ENCODE data around the gene SIRT7.

The SIRT7 gene

DNA sequence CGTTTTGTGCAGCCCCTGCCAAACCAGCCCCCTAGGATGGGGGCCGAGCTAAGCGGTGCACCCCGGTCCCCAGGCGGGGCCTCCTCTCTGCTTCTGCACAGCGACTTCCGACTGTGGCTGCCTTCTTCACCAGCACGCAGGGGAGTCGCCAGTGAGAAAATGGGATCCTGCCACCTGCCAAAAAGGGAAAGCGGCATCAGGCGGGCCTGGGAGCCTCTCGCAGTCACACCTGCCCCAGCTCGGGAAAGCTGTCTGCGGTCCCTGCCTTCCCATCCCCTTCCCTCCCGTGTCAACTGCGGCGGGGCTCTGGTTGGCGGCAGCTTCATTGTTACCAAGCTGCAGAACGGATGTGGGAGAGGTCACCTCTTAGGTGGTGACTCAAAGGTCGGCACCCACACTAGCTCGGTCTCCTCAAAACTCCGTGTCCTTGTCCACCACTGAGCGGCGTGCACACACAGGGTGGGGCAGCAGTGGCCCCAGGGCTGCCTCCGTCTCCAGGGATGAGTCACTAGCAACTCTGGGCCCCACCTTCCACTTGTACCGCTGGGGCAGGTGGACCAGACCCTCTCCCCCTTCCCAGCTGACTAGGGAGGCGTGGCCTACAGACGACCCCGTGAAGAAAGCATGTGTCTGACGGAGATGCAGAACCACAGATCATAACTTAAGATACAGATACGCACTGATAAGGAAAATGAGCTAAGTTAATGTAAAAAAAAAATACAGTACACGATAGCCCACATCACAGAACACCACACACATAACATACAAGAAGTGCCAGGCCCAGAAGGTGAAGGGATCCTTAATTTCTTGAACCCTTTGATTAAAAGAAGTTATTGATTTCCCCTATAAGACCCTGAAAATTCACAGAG, 5.3 kb downstream of the SIRT7 start:
- no peak overlapping the region for H3K27ac ChIP-seq (ENCODE audit: low read depth, low read length)
- H3K9ac ChIP-seq (ENCODE audit: low read length) = no peak overlapping the region
- no peaks in the 10 kb centered on the region for H3K9me3 ChIP-seq (ENCODE audit: control insufficient read depth, insufficient read depth, low read depth, low read length)
- peaks cover 14% of the 10 kb centered on the region for H3K4me1 ChIP-seq (ENCODE audit: control insufficient read depth, insufficient read depth, low read length)
- no peaks in the 10 kb centered on the region for H3K27me3 ChIP-seq (ENCODE audit: control insufficient read depth, insufficient read depth, low read length)
- H3K36me3 ChIP-seq (ENCODE audit: control insufficient read depth, insufficient read depth, low read length) = peaks cover 53% of the 10 kb centered on the region
- no peak overlapping the region for H3K4me3 ChIP-seq (ENCODE audit: low read depth, low read length)

DNA sequence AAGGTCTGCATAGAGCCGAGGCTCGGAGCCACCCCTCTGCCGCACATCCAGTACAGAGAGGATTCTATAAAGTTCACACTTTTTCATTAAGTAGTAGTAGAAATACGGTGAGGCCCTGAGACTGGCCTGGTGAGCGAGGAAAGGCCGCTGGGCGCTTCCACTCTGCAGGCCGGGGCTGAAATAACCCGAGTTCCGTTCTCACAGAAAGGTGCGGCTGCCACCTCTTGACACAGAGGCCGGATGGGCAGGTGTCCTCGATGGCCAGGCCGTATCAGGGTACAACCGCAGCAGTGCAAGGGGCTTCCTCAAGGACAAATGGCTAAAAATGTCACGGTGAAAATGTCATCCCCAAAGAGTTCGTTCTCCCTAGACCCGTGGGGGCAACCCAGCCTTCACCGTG, 6.0 kb downstream of the SIRT7 start:
- H3K9ac ChIP-seq (ENCODE audit: low read length) = no peak overlapping the region
- peaks cover 60% of the 10 kb centered on the region for H3K36me3 ChIP-seq (ENCODE audit: control insufficient read depth, insufficient read depth, low read length)
- H3K27ac ChIP-seq (ENCODE audit: low read depth, low read length) = no peak overlapping the region
- H3K4me3 ChIP-seq (ENCODE audit: low read depth, low read length) = peak overlapping the region; percentile 55
- H3K9me3 ChIP-seq (ENCODE audit: control insufficient read depth, insufficient read depth, low read depth, low read length) = no peaks in the 10 kb centered on the region
- no peaks in the 10 kb centered on the region for H3K27me3 ChIP-seq (ENCODE audit: control insufficient read depth, insufficient read depth, low read length)
- peaks cover 11% of the 10 kb centered on the region for H3K4me1 ChIP-seq (ENCODE audit: control insufficient read depth, insufficient read depth, low read length)

DNA sequence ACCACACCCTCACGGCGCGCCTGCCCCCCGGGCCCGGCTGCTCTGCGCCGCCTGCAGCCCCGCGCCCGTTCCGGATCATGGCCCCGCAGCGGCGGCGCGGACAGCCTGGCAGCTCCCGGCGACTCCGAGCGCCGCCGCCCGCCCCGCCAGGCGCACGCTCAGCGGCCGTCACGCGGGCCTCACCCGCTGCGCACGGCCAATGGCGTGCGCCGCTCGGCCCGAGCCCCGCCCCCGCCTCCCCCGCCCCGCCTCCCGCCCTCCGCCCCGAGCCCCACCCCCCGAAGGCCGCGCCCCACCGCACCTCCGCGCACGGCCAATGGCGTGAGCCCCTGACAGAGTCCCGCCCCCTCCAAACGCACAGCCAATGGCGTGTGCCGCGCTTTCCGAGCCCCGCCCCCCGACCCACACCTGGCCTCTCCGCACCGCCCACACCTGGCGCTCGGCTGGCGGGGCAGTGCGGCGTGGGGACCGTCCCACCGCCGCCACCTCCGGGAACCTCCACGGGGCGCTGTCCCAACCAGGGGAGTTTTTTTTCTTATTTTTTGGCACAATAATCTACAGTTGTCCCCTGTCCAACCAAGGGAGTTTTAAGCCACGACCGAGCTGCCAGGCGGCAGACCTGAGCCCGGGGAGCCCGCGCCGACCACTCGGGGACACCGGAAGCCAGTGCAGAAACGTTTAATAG, 6.6 kb downstream of the SIRT7 start, which contains the start of gene PCYT2:
TSS of gene PCYT2 (minus strand) at position 123 of the 685 bp plus-strand sequence. CDS start at position 79, 44 bp downstream.
- Histone ChIP-seq H3K9me3 (ENCODE audit: control insufficient read depth, insufficient read depth, low read depth, low read length) (no peaks in the 10 kb centered on the region), H3K9ac (ENCODE audit: low read length) (peak within 1 kb of the TSS; percentile 79), H3K27ac (ENCODE audit: low read depth, low read length) (no peak within 1 kb of the TSS; the same call in 1 of the 2 replicates), H3K4me3 (ENCODE audit: low read depth, low read length) (peak within 1 kb of the TSS; percentile 92), H3K27me3 (ENCODE audit: control insufficient read depth, insufficient read depth, low read length) (no peaks in the 10 kb centered on the region), H3K36me3 (ENCODE audit: control insufficient read depth, insufficient read depth, low read length) (peaks cover 66% of the 10 kb centered on the region), H3K4me1 (ENCODE audit: control insufficient read depth, insufficient read depth, low read length) (peaks cover 8% of the 10 kb centered on the region)

DNA sequence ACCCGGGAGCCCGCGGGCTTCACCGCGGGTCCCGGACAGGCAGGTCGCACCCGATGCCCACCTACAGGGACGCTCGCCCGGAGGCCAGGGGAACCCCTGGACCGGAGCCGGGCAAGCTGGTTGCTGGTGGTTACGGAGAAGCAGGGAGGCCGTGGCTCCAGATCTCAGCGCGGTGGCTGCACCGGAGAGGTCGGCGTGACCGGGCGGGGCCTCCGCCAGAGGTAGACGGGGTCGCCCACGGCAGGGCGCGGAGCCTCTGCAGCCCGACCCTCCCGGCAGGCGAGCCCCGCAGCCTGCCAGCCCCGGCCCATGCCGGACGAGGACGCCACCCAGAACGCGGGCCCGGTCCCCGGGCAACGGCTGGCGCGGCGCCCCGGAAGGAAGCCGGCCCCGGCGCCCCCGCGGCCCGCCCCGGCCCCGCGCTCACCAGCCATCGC, 7.1 kb downstream of the SIRT7 start:
- H3K9me3 ChIP-seq (ENCODE audit: control insufficient read depth, insufficient read depth, low read depth, low read length) = no peaks in the 10 kb centered on the region
- no peak overlapping the region; the same call in 1 of the 2 replicates for H3K27ac ChIP-seq (ENCODE audit: low read depth, low read length)
- peak overlapping the region; percentile 92 for H3K4me3 ChIP-seq (ENCODE audit: low read depth, low read length)
- peak overlapping the region; percentile 79 for H3K9ac ChIP-seq (ENCODE audit: low read length)
- H3K27me3 ChIP-seq (ENCODE audit: control insufficient read depth, insufficient read depth, low read length) = no peaks in the 10 kb centered on the region
- H3K4me1 ChIP-seq (ENCODE audit: control insufficient read depth, insufficient read depth, low read length) = peaks cover 8% of the 10 kb centered on the region
- H3K36me3 ChIP-seq (ENCODE audit: control insufficient read depth, insufficient read depth, low read length) = peaks cover 70% of the 10 kb centered on the region

DNA sequence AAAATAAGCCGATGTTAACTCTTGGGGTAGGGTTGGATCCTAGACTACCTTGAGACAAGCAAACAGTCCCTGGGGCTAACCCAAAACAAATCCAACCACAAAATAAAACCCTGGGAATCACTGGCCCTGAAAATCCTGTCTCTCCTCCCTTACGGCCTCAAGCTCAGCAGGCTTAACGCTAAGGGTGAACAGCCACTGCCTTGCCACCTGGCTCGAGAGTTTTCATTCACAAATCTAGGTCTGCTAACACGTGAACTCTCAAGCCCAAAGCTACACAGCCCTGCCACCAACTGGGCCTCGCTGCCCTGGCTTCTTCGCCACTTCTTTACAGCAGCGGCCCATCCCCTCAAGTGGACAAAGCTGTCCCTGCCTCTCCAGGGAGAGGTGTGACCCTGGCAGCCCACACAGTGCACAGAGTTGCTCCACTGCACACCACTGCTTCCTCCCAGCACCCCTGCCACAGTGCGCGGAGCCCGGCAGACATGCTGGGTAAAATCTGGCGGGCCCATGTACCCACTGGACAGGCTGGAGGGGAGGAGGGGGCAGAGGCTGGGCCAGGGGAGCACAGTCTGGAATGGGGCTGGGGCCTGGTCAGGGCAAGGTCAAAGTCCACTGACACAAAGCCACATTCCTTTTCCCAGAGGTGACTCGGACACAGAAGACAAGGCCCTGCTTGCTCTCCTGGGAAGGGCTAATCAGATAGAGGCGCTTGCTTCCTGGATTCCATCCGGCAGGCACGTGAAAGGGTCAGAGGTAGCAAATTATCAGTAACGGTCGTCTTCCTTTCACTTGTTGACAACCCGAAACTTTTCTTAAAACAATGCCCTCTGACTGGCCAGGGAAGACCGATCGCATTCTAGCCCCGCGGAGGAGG, 7.8 kb downstream of the SIRT7 start:
- H3K4me1 ChIP-seq (ENCODE audit: control insufficient read depth, insufficient read depth, low read length) = peaks cover 8% of the 10 kb centered on the region
- peaks cover 70% of the 10 kb centered on the region for H3K36me3 ChIP-seq (ENCODE audit: control insufficient read depth, insufficient read depth, low read length)
- H3K4me3 ChIP-seq (ENCODE audit: low read depth, low read length) = peak overlapping the region; percentile 92
- peak overlapping the region; percentile 79 for H3K9ac ChIP-seq (ENCODE audit: low read length)
- H3K9me3 ChIP-seq (ENCODE audit: control insufficient read depth, insufficient read depth, low read depth, low read length) = no peaks in the 10 kb centered on the region
- H3K27me3 ChIP-seq (ENCODE audit: control insufficient read depth, insufficient read depth, low read length) = no peaks in the 10 kb centered on the region
- no peak overlapping the region; the same call in 1 of the 2 replicates for H3K27ac ChIP-seq (ENCODE audit: low read depth, low read length)

DNA sequence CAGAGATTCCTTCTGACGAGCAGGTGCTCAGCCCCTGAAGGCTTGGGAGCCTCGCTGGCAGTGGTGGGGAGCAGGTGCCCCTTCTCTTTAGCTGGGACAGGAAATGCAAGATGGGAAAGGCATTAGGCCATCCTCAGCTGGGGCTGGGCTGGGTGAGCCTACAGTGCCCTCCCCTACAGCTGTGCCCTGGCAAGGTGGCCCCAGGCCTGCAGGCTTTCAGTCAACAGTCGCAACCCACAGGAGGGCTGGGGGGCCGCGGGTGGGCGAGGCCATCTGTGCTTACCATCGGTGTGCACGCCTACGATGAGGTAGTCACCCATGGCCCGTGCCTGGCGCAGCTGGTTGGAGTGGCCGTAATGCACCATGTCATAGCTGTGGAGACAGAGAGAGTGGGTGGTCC, 8.7 kb downstream of the SIRT7 start:
- Histone ChIP-seq H3K4me3 (ENCODE audit: low read depth, low read length) (no peak overlapping the region), H3K9ac (ENCODE audit: low read length) (no peak overlapping the region)

DNA sequence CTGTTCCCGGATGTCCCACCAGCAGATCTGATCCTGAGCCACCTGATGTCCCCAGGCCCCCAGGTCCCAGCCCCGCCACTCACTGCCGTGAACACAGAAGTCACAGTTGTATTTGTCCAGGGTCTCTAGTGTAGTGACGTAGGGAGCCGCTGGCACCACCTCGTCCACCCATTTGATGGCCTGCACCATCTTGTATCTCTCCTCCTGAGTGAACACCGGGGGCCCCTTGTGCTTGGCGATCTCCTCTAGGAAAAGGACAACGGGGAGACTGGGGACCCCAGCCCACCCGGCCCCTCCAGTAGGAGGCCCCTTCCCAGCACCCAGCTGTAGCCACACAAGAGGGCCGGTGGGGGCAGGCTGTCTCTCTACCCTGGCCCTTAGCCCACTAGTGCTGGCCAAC, 9.2 kb downstream of the SIRT7 start:
- Histone ChIP-seq H3K36me3 (ENCODE audit: control insufficient read depth, insufficient read depth, low read length) (peaks cover 67% of the 10 kb centered on the region), H3K9me3 (ENCODE audit: control insufficient read depth, insufficient read depth, low read depth, low read length) (no peaks in the 10 kb centered on the region), H3K4me3 (ENCODE audit: low read depth, low read length) (no peak overlapping the region), H3K27me3 (ENCODE audit: control insufficient read depth, insufficient read depth, low read length) (no peaks in the 10 kb centered on the region), H3K4me1 (ENCODE audit: control insufficient read depth, insufficient read depth, low read length) (peaks cover 8% of the 10 kb centered on the region), H3K9ac (ENCODE audit: low read length) (no peak overlapping the region), H3K27ac (ENCODE audit: low read depth, low read length) (no peak overlapping the region)

More for the DNA sequence above, 8.7 kb downstream of the SIRT7 start:
- Histone ChIP-seq H3K9me3 (ENCODE audit: control insufficient read depth, insufficient read depth, low read depth, low read length) (no peaks in the 10 kb centered on the region), H3K4me1 (ENCODE audit: control insufficient read depth, insufficient read depth, low read length) (peaks cover 8% of the 10 kb centered on the region), H3K36me3 (ENCODE audit: control insufficient read depth, insufficient read depth, low read length) (peaks cover 69% of the 10 kb centered on the region), H3K27ac (ENCODE audit: low read depth, low read length) (no peak overlapping the region), H3K27me3 (ENCODE audit: control insufficient read depth, insufficient read depth, low read length) (no peaks in the 10 kb centered on the region)

DNA sequence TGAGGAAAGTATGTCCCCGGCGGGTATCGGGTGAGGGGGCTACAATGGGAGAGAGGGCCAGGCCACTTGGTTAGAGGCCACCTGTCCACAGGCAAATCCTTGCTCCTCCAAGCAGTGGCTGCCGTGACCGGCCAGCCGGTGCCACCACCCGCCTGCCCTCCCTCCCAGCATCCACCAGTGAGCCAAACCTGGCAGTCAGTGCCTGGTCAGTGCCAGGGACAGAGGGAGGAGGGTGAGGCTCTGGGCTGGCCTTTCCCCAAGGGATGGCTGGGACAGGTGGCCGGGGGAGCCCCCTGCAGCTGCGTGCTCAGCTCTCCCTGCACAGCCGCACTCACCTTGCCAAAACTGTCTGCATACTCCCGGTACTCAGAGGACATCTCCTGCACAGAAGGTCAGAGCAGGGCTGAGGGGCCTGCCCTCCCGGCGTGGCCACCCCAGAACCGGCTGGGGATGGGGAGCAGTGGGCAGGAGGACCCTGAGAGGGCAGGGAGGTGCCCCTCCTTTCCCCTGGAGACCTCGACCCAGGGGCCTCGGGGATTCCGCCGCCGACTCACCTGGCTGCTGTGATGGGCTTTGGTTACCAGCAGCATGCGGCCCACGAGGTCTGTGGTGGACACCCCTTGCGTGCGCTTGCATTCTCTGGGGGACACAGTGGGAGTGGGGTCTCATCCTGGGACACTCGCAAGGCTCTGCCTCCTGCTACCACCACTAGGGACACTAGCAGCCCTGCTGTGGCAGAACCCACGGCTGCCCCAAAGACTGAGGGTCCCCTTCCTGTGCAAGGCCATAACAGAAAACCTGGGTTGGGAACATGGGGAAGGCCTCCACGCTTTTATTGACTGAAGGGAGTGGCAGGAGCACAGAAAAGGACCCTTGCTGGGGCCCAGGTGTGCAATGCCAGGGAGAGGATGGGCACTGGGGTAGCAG, 10.5 kb downstream of the SIRT7 start:
- Histone ChIP-seq H3K4me3 (ENCODE audit: low read depth, low read length) (no peak overlapping the region), H3K27me3 (ENCODE audit: control insufficient read depth, insufficient read depth, low read length) (peaks cover 6% of the 10 kb centered on the region), H3K9ac (ENCODE audit: low read length) (no peak overlapping the region), H3K27ac (ENCODE audit: low read depth, low read length) (no peak overlapping the region), H3K4me1 (ENCODE audit: control insufficient read depth, insufficient read depth, low read length) (peaks cover 12% of the 10 kb centered on the region), H3K36me3 (ENCODE audit: control insufficient read depth, insufficient read depth, low read length) (peaks cover 55% of the 10 kb centered on the region), H3K9me3 (ENCODE audit: control insufficient read depth, insufficient read depth, low read depth, low read length) (no peaks in the 10 kb centered on the region)

DNA sequence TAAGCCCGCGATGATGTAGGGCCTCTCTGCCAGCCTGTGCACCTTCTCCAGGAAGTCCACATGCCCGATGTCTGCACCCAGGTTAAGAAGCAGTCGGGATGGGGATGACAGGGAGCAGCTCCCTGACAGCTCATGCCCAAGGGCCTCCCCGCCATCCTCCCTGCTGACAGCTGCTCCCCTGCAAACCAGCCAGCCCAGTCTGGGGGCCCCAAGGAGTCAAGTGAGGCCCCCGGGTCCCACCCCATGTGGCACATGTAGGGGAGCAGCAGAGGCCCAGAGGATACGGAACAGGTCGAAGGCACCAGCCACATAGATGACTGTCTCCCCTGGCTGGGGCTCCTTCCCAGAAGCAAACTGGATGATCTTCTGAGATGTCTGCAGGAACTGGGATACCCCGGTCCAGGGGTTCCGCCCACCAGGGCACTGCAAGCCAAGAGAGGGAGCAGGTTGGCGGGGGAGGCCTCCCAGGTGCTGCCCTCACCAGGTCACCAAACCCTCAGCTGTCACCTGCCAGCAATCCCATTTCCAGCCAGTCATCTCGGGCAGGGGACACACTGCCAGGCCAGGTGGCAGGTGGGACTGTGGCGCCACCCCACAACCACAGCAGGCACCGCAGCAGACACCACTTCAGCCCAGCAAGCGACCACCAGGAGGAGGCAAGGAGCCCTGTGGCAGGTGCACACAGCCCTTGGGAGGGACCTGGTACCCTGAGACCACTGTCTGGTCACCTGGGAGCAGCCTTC, 11.3 kb downstream of the SIRT7 start:
- Histone ChIP-seq H3K27ac (ENCODE audit: low read depth, low read length) (no peak overlapping the region), H3K9me3 (ENCODE audit: control insufficient read depth, insufficient read depth, low read depth, low read length) (no peaks in the 10 kb centered on the region), H3K36me3 (ENCODE audit: control insufficient read depth, insufficient read depth, low read length) (peaks cover 51% of the 10 kb centered on the region), H3K9ac (ENCODE audit: low read length) (no peak overlapping the region), H3K27me3 (ENCODE audit: control insufficient read depth, insufficient read depth, low read length) (peaks cover 13% of the 10 kb centered on the region), H3K4me1 (ENCODE audit: control insufficient read depth, insufficient read depth, low read length) (peaks cover 14% of the 10 kb centered on the region), H3K4me3 (ENCODE audit: low read depth, low read length) (no peak overlapping the region)

Data from HUES6 (cell line).